RWPE1 (cell line): ENCODE results near the gene TMEM59L.

ENCODE experiments used
- CTCF ChIA-PET: fragments of 350-600 bp; sonication (Branson Sonifier 250); formaldehyde crosslinking; extraction: SDS; loops from one replicate; lab custom pipeline; 2021; lab: Yijun Ruan, JAX
- POLR2A ChIA-PET: fragments of 400-600 bp; formaldehyde crosslinking; extraction: SDS; loops from one replicate; lab custom pipeline; 2020; ENCODE audit warnings: antibody characterized with exemption; ENCODE audit not compliant: low non-redundant PET; lab: Yijun Ruan, JAX
- DNase-seq: peaks from one replicate; pipeline ENCODE4 v3.0.0; 2012; ENCODE audit warnings: low spot score
- H3K27ac ChIP-seq: fragments of 450-650 bp; 2 replicates; pipeline ENCODE4 v1.5.1; 2017
- CTCF ChIP-seq: fragments of 450-650 bp; conservative IDR thresholded peaks from 2 replicates; pipeline ENCODE4 v1.5.1; 2017; ENCODE audit warnings: low read depth, mild to moderate bottlenecking

Gene TMEM59L

GRCh38 chr19:18665771-18666202, 53.1 kb downstream of the TMEM59L start:
- no peak overlapping the region; the same call in 1 of the 2 replicates for H3K27ac ChIP-seq
- ChIA-PET CTCF (no interaction called here), POLR2A (no interaction called here)
- no peak for DNase-seq
- TF ChIP-seq CTCF: no peak

GRCh38 chr19:18666317-18666716, 53.6 kb downstream of the TMEM59L start:
- ChIA-PET POLR2A (no interaction called here), CTCF (interaction anchor here (0.5 kb wide), 1 partner anchor 11 kb away, joined by 4 read pairs; no protein-coding TSS in a partner anchor)
- no peak for TF ChIP-seq CTCF

GRCh38 chr19:18666784-18667183, 54.1 kb downstream of the TMEM59L start:
- H3K27ac ChIP-seq: peak overlapping the region; percentile 19
- no peak for TF ChIP-seq CTCF
- CTCF ChIA-PET: interaction anchor here (0.5 kb wide), 1 partner anchor 11 kb away, joined by 4 read pairs; no protein-coding TSS in a partner anchor
- DNase-seq: no peak
- POLR2A ChIA-PET: no interaction called here

More at GRCh38 chr19:18666317-18666716, 53.6 kb downstream of the TMEM59L start:
- peak overlapping the region; percentile 19 for H3K27ac ChIP-seq
- DNase-seq: no peak

GRCh38 chr19:18667531-18668251, 55.0 kb downstream of the TMEM59L start:
- ChIA-PET POLR2A (no interaction called here), CTCF (interaction anchor here (0.7 kb wide), 1 partner anchor 11 kb away, joined by 3 read pairs; no protein-coding TSS in a partner anchor)
- no peak for TF ChIP-seq CTCF
- no peak for DNase-seq
- H3K27ac ChIP-seq: peak overlapping the region; percentile 19; the same call in 1 of the 2 replicates

- POLR2A ChIA-PET: no interaction called here
- CTCF ChIA-PET: interaction anchor here (0.7 kb wide), 1 partner anchor 12 kb away, joined by 3 read pairs; no protein-coding TSS in a partner anchor
- no peak overlapping the region; the same call in 1 of the 2 replicates for H3K27ac ChIP-seq
- no peak for TF ChIP-seq CTCF
- DNase-seq: no peak
These were observed 55.6 kb downstream of the TMEM59L start for GRCh38 chr19:18668252-18668631.

- no peak for DNase-seq
- no peak for TF ChIP-seq CTCF
- no peak overlapping the region for H3K27ac ChIP-seq
- CTCF ChIA-PET: interaction anchor here (0.6 kb wide), 1 partner anchor 216 kb away, joined by 3 read pairs; no protein-coding TSS in a partner anchor
- POLR2A ChIA-PET: no interaction called here
These were observed 56.3 kb downstream of the TMEM59L start for GRCh38 chr19:18668744-18669523.
